Activated T-helper 2 cell treated with anti-CD3 and anti-CD28 coated beads, Interferon-gamma antibody, Interleukin-2, Interleukin-4, amounts not matched to agents 10 μg/mL and 5 μg/mL and 100 μg/mL, durations not matched to agents 14 hours and 24 hours and 36 hours (primary cell): ENCODE measurements around the gene PPP2R3A. TPM values are rescaled to one million over a fixed set of nuclear protein-coding genes. Genes with fewer than 3 reads are reported as not detected.

Source experiments
- DNase-seq: peaks from one replicate; pipeline ENCODE4 v3.0.0; 2021; ENCODE audit warnings: low spot score
- H3K27ac Mint-ChIP-seq: one replicate; pipeline ENCODE4 v1.8.0; 2021; ENCODE audit warnings: mixed read lengths
- H3K27me3 Mint-ChIP-seq: one replicate; pipeline ENCODE4 v1.8.0; 2021; ENCODE audit warnings: low read depth, mixed read lengths
- H3K36me3 Mint-ChIP-seq: one replicate; pipeline ENCODE4 v1.8.0; 2021; ENCODE audit warnings: low read depth, mixed read lengths
- H3K4me1 Mint-ChIP-seq: one replicate; pipeline ENCODE4 v1.8.0; 2021; ENCODE audit warnings: low read depth, mixed read lengths
- H3K4me3 Mint-ChIP-seq: one replicate; pipeline ENCODE4 v1.8.0; 2021; ENCODE audit warnings: low read depth, mild to moderate bottlenecking, moderate library complexity, mixed read lengths
- H3K9me3 Mint-ChIP-seq: one replicate; pipeline ENCODE4 v1.8.0; 2021; ENCODE audit warnings: mixed read lengths
- intact Hi-C: fragments of 100-400 bp; cut with micrococcal nuclease; formaldehyde crosslinking; loops from one replicate; pipeline ENCODE4 v1.15.1; 2023
- total RNA-seq: library from RNA; stranded (reverse); gene quantifications from 2 replicates; pipeline ENCODE4 v1.2.3, GENCODE V29; 2022

Gene PPP2R3A
- total RNA-seq, 1 donor from 2014 or later, result 0.09 TPM

GRCh38 chr3:135981701-135982403, 16.3 kb downstream of the PPP2R3A start:
- Mint-ChIP-seq H3K4me3 (no peak overlapping the region), H3K4me1 (no peaks in the 10 kb centered on the region), H3K9me3 (no peaks in the 10 kb centered on the region), H3K36me3 (no peaks in the 10 kb centered on the region), H3K27ac (no peak overlapping the region), H3K27me3 (peaks cover 1% of the 10 kb centered on the region)
- DNase-seq, result no peak
- intact Hi-C loops, result no loop called here

GRCh38 chr3:135982404-135982761, 16.9 kb downstream of the PPP2R3A start:
- intact Hi-C loops, result no loop called here
- H3K27ac Mint-ChIP-seq, result no peak overlapping the region
- no peaks in the 10 kb centered on the region for H3K4me1 Mint-ChIP-seq
- peaks cover 1% of the 10 kb centered on the region for H3K27me3 Mint-ChIP-seq
- H3K4me3 Mint-ChIP-seq, result no peak overlapping the region
- H3K36me3 Mint-ChIP-seq, result no peaks in the 10 kb centered on the region
- DNase-seq, result no peak
- H3K9me3 Mint-ChIP-seq, result no peaks in the 10 kb centered on the region

- peaks cover 1% of the 10 kb centered on the region for H3K27me3 Mint-ChIP-seq
- no peaks in the 10 kb centered on the region for H3K36me3 Mint-ChIP-seq
- no peaks in the 10 kb centered on the region for H3K9me3 Mint-ChIP-seq
- no peaks in the 10 kb centered on the region for H3K4me1 Mint-ChIP-seq
- no peak overlapping the region for H3K4me3 Mint-ChIP-seq
- H3K27ac Mint-ChIP-seq, result no peak overlapping the region
- no peak for DNase-seq
- intact Hi-C loops, result no loop called here
These were observed 17.5 kb downstream of the PPP2R3A start for GRCh38 chr3:135982922-135983581.

GRCh38 chr3:135987661-135988060, 22.1 kb downstream of the PPP2R3A start:
- no peak overlapping the region for H3K27ac Mint-ChIP-seq
- no peak overlapping the region for H3K4me3 Mint-ChIP-seq
- intact Hi-C loops, result no loop called here
- H3K9me3 Mint-ChIP-seq, result no peaks in the 10 kb centered on the region
- H3K36me3 Mint-ChIP-seq, result no peaks in the 10 kb centered on the region
- no peak for DNase-seq
- H3K27me3 Mint-ChIP-seq, result peaks cover 5% of the 10 kb centered on the region
- H3K4me1 Mint-ChIP-seq, result peaks cover 2% of the 10 kb centered on the region

GRCh38 chr3:135989242-135989641, 23.7 kb downstream of the PPP2R3A start:
- no peaks in the 10 kb centered on the region for H3K36me3 Mint-ChIP-seq
- no peak overlapping the region for H3K27ac Mint-ChIP-seq
- no peak for DNase-seq
- intact Hi-C loops, result no loop called here
- H3K4me3 Mint-ChIP-seq, result no peak overlapping the region
- peaks cover 3% of the 10 kb centered on the region for H3K27me3 Mint-ChIP-seq
- H3K4me1 Mint-ChIP-seq, result peaks cover 2% of the 10 kb centered on the region
- H3K9me3 Mint-ChIP-seq, result no peaks in the 10 kb centered on the region

GRCh38 chr3:135990903-135991302, 25.4 kb downstream of the PPP2R3A start:
- DNase-seq, result no peak
- intact Hi-C loops, result no loop called here
- Mint-ChIP-seq H3K4me3 (no peak overlapping the region), H3K36me3 (no peaks in the 10 kb centered on the region), H3K27ac (no peak overlapping the region), H3K9me3 (no peaks in the 10 kb centered on the region), H3K27me3 (peaks cover 3% of the 10 kb centered on the region), H3K4me1 (peaks cover 2% of the 10 kb centered on the region)

GRCh38 chr3:135991621-135992020, 26.1 kb downstream of the PPP2R3A start:
- DNase-seq, result no peak
- Mint-ChIP-seq H3K9me3 (no peaks in the 10 kb centered on the region), H3K27me3 (peaks cover 3% of the 10 kb centered on the region), H3K4me1 (peaks cover 2% of the 10 kb centered on the region), H3K36me3 (no peaks in the 10 kb centered on the region), H3K27ac (no peak overlapping the region), H3K4me3 (no peak overlapping the region)
- intact Hi-C loops, result no loop called here

- Mint-ChIP-seq H3K36me3 (no peaks in the 10 kb centered on the region), H3K4me3 (no peak overlapping the region), H3K9me3 (no peaks in the 10 kb centered on the region), H3K27ac (no peak overlapping the region), H3K27me3 (peaks cover 3% of the 10 kb centered on the region), H3K4me1 (peaks cover 2% of the 10 kb centered on the region)
- intact Hi-C loops, result no loop called here
- DNase-seq, result no peak
These were observed 26.5 kb downstream of the PPP2R3A start for GRCh38 chr3:135992072-135992471.

GRCh38 chr3:135994708-135995337, 29.3 kb downstream of the PPP2R3A start:
- Mint-ChIP-seq H3K36me3 (no peaks in the 10 kb centered on the region), H3K4me1 (peaks cover 2% of the 10 kb centered on the region), H3K4me3 (no peak overlapping the region), H3K9me3 (no peaks in the 10 kb centered on the region), H3K27ac (no peak overlapping the region), H3K27me3 (peaks cover 4% of the 10 kb centered on the region)
- no peak for DNase-seq
- intact Hi-C loops, result no loop called here

- no peaks in the 10 kb centered on the region for H3K9me3 Mint-ChIP-seq
- no peak overlapping the region for H3K4me3 Mint-ChIP-seq
- peaks cover 5% of the 10 kb centered on the region for H3K27me3 Mint-ChIP-seq
- H3K36me3 Mint-ChIP-seq, result no peaks in the 10 kb centered on the region
- no peak for DNase-seq
- intact Hi-C loops, result no loop called here
- peaks cover 2% of the 10 kb centered on the region for H3K4me1 Mint-ChIP-seq
- H3K27ac Mint-ChIP-seq, result no peak overlapping the region
These were observed 30.2 kb downstream of the PPP2R3A start for GRCh38 chr3:135995766-135996165.

- H3K27me3 Mint-ChIP-seq, result peaks cover 2% of the 10 kb centered on the region
- intact Hi-C loops, result no loop called here
- no peak overlapping the region for H3K4me3 Mint-ChIP-seq
- no peaks in the 10 kb centered on the region for H3K36me3 Mint-ChIP-seq
- DNase-seq, result no peak
- H3K27ac Mint-ChIP-seq, result no peak overlapping the region
- no peaks in the 10 kb centered on the region for H3K4me1 Mint-ChIP-seq
- no peaks in the 10 kb centered on the region for H3K9me3 Mint-ChIP-seq
These were observed 32.2 kb downstream of the PPP2R3A start for GRCh38 chr3:135997554-135998320.

GRCh38 chr3:136008221-136008620, 42.7 kb downstream of the PPP2R3A start:
- Mint-ChIP-seq H3K36me3 (no peaks in the 10 kb centered on the region), H3K27ac (no peak overlapping the region), H3K27me3 (peaks cover 2% of the 10 kb centered on the region), H3K9me3 (no peaks in the 10 kb centered on the region), H3K4me3 (no peak overlapping the region), H3K4me1 (no peaks in the 10 kb centered on the region)
- intact Hi-C loops, result no loop called here
- no peak for DNase-seq
